Right lobe of liver (tissue), 6 donors: ENCODE data around the gene PPM1H. TPM values are rescaled to one million over a fixed set of nuclear protein-coding genes. Genes with fewer than 3 reads are reported as not detected.

Experiments
- ATAC-seq, 4 donors: fragments of 200-7000 bp; cut with Tn5 transposase; one replicate each; pipeline ENCODE4 v1.9.1; 2020; ENCODE audit warnings: mild to moderate bottlenecking in 4 of 4, moderate library complexity in 4 of 4
- DNase-seq, 3 donors: peaks; one replicate each; pipeline ENCODE4 v3.0.0-alpha.2; 2020
- H3K27ac ChIP-seq, 3 donors: fragments of 200-600 bp; one replicate each; pipeline ENCODE4 v1.8.0; 2022
- H3K27me3 ChIP-seq, 2 donors: fragments of 200-600 bp; one replicate each; pipeline ENCODE4 v1.8.0; 2022
- H3K36me3 ChIP-seq, 4 donors: fragments of 200-600 bp; sonication (generic) in 1 of 4; one replicate each; pipeline versions ENCODE4 v1.5.1 to v1.8.0; 2017 to 2022; ENCODE audit warnings: control low read depth in 1 of 4
- H3K4me1 ChIP-seq, 4 donors: fragments of 200-600 bp; sonication (generic) in 1 of 4; one replicate each; pipeline versions ENCODE4 v1.5.1 to v1.8.0; 2017 to 2022; ENCODE audit warnings: control low read depth in 1 of 4
- H3K4me3 ChIP-seq, 3 donors: fragments of 200-600 bp; one replicate each; pipeline ENCODE4 v1.8.0; 2022
- H3K9me3 ChIP-seq, 4 donors: fragments of 200-600 bp; sonication (generic) in 1 of 4; one replicate each; pipeline versions ENCODE4 v1.5.1 to v1.8.0; 2017 to 2022; ENCODE audit warnings: control low read depth in 1 of 4
- POLR2A ChIP-seq: fragments of 450-650 bp; IDR thresholded peaks from one replicate; pipeline ENCODE4 v1.6.1; 2017; ENCODE audit warnings: antibody characterized with exemption, mild to moderate bottlenecking
- WGBS: methylation state at CpG from one replicate; pipeline ENCODE4 v1.1.6; 2018; ENCODE audit warnings: low coverage, low lambda C conversion rate; ENCODE audit not compliant: insufficient coverage; ENCODE audit errors: missing lambda C conversion rate; 5-methylcytosine and 5-hydroxymethylcytosine counted together
- intact Hi-C, 2 donors: fragments of 100-400 bp; cut with DNase I; formaldehyde crosslinking; loops; one replicate each; pipeline versions ENCODE4 v1.11.2 to v1.14.1; 2022
- total RNA-seq, 6 experiments: library from RNA; depleted of rRNA in 2 of 6; stranded (reverse); fragments of >200 nt in 2 of 6; fragmentation: NEBNext Ultra II Directional in 3 of 6; extraction: Animal tissue kit (Norgen Biotek cat#: 25700) in 3 of 6; gene quantifications; one replicate each; pipeline versions ENCODE4 v1.1.0 to v1.2.4, GENCODE V29; 2016 to 2023
- TF ChIP-seq, protein P1 (sequence below), 4 donors: fragments of 200-600 bp in 3 of 4; fragments of 450-650 bp in 1 of 4; IDR thresholded peaks; one replicate each; pipeline versions ENCODE4 v1.5.1 to v1.8.0; 2016 to 2022; ENCODE audit warnings: antibody characterized with exemption in 4 of 4, mild to moderate bottlenecking in 2 of 4
- donor health status: DM: no; HTN: yes; CAD: no.
- donor health status: DM: no; HTN: no; CAD: no.
- donor health status: DM: no; HTN: no; CAD: no.
- donor health status: DM: no; HTN: yes; CAD: no.
- donor health status: DM: no; HTN: yes; CAD: no.

Gene PPM1H
- total RNA-seq, 6 experiments from 2014 or later: 3.8 to 9.2 (median 6.5) TPM

DNA sequence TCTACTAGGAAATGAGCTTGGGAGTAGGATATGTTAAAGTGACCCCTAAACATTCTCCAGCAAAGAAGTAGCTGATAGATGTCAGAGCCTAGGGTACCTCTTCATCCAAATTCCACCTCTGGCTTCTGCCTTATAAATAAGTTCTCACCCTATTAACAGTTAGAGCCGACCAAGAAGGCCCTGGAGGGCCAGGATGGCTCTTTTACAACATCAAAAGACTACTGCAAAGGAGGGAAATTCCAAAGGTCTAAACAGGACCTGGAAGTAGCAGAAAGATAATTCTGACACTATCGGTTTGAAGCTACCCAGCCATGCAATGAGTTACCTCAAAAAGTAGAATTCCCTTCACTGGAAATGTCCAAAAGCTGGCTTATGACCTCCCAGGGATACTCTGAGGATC lies 90.0 kb downstream of the PPM1H start:
- DNase-seq: no peak
- Histone ChIP-seq H3K27ac (no peak overlapping the region), H3K36me3 (no peaks in the 10 kb centered on the region), H3K4me3 (no peak overlapping the region), H3K4me1 (peaks cover 0 to 13% (median 0%) of the 10 kb centered on the region in 4 donors), H3K9me3 (no peaks in the 10 kb centered on the region), H3K27me3 (no peaks in the 10 kb centered on the region)
- intact Hi-C loops: no loop called here
- no peak for ATAC-seq
- WGBS: 68% methylated on average over 2 of the region's 2 CpGs
- TF ChIP-seq POLR2A: no peak
- TF ChIP-seq, protein P1, sequence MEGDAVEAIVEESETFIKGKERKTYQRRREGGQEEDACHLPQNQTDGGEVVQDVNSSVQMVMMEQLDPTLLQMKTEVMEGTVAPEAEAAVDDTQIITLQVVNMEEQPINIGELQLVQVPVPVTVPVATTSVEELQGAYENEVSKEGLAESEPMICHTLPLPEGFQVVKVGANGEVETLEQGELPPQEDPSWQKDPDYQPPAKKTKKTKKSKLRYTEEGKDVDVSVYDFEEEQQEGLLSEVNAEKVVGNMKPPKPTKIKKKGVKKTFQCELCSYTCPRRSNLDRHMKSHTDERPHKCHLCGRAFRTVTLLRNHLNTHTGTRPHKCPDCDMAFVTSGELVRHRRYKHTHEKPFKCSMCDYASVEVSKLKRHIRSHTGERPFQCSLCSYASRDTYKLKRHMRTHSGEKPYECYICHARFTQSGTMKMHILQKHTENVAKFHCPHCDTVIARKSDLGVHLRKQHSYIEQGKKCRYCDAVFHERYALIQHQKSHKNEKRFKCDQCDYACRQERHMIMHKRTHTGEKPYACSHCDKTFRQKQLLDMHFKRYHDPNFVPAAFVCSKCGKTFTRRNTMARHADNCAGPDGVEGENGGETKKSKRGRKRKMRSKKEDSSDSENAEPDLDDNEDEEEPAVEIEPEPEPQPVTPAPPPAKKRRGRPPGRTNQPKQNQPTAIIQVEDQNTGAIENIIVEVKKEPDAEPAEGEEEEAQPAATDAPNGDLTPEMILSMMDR (IDR thresholded peaks at IDR 0.05): no peak

DNA sequence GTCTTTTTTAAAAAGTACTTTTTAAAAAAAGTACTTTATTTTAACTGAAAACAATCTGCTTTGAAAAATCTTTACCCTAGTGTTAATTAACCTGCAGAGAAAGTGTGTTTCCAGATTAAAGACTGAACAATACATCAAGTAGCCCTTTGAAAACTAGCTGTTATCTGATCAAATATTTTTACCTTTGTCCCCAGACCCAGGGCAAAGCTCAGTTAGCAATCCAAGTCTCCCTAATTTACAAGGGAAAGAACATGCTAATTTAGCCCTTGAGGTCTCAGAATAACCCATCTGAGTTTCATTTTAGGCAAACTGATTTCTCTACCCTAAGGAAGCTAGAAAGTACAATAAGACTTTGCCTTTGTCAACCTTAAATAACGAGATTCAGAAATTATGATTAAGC lies 91.2 kb downstream of the PPM1H start:
- Histone ChIP-seq H3K27me3 (no peaks in the 10 kb centered on the region), H3K4me1 (peaks cover 0 to 13% (median 0%) of the 10 kb centered on the region in 4 donors), H3K36me3 (no peaks in the 10 kb centered on the region), H3K9me3 (no peaks in the 10 kb centered on the region), H3K4me3 (no peak overlapping the region), H3K27ac (no peak overlapping the region)
- no peak for TF ChIP-seq POLR2A
- TF ChIP-seq, protein P1 (IDR thresholded peaks at IDR 0.05): no peak
- DNase-seq (no peak), ATAC-seq (peak; percentile 13 to 32 (median 30))
- intact Hi-C loops: no loop called here
- 0% methylated on average over 1 of the region's 1 CpG for WGBS

DNA sequence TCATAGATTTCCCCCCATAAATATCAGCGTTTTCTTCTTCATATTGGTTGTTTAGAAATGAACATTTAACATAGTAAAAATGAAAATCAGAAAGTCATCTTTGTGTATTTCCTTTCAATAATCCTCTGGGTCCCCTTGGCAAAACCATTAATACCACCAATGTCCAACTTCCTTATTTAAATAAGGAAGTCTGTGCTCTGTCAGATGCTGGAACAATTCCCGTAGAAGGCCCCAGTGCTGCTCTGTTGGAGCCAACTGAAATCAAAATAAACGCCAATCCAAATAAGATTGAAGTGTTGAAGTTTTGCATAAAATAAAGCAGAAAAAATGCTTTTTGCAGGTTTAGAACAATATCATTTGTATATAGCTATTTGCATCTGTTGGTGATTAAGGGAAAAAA lies 93.1 kb downstream of the PPM1H start:
- Histone ChIP-seq H3K4me1 (peaks cover 0 to 13% (median 0%) of the 10 kb centered on the region in 4 donors), H3K9me3 (no peaks in the 10 kb centered on the region), H3K27ac (no peak overlapping the region), H3K36me3 (no peaks in the 10 kb centered on the region), H3K27me3 (no peaks in the 10 kb centered on the region), H3K4me3 (no peak overlapping the region)
- intact Hi-C loops: no loop called here
- ATAC-seq (peak in 2 of 4 donors; percentile 51 to 53), DNase-seq (no peak)
- 41% methylated on average over 3 of the region's 3 CpGs for WGBS
- no peak for TF ChIP-seq POLR2A
- TF ChIP-seq, protein P1 (IDR thresholded peaks at IDR 0.05): no peak

DNA sequence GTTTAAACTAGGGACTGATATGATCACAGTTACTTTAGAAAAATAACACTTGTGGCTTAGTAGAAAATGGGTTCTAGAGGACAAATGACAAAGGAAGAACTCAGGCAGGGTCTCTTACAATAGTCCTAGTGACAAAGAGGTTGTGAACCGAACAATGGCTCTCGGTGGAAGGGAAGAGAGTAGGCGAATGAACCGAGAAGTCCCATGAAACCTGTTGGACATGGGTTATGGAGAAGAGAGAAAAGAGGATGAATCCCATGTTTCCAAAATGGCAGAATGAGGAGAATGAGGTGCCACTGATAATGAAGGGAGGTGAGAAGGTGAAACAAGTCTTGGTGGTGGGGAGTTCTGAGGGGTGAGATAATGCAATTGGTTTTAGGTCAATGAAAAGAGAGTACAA lies 94.1 kb downstream of the PPM1H start:
- WGBS: 97% methylated on average over 4 of the region's 4 CpGs
- H3K27ac ChIP-seq: no peak overlapping the region
- ATAC-seq (no peak), DNase-seq (no peak)
- no peak overlapping the region for H3K4me3 ChIP-seq
- H3K36me3 ChIP-seq: no peaks in the 10 kb centered on the region
- H3K9me3 ChIP-seq: no peaks in the 10 kb centered on the region
- H3K27me3 ChIP-seq: no peaks in the 10 kb centered on the region
- peaks cover 0 to 13% (median 0%) of the 10 kb centered on the region in 4 donors for H3K4me1 ChIP-seq
- intact Hi-C loops: no loop called here
- TF ChIP-seq, protein P1 (IDR thresholded peaks at IDR 0.05): no peak
- no peak for TF ChIP-seq POLR2A
